ENCODE results near the gene SYMPK.
A peak's percentile ranks its signal among the peaks of the same experiment; 100 is the strongest.
"Not testable (repeated sequence)": the region's sequence is repeated elsewhere in the genome, so short reads cannot be mapped to it uniquely, and the experiment has no call there.

The SYMPK gene

GRCh38 chr19:45801603-45802175, 61.3 kb downstream of the SYMPK start:
- DNase-seq: no peak

- no peak for DNase-seq
Measured at GRCh38 chr19:45800070-45800553, 62.8 kb downstream of the SYMPK start.

- DNase-seq: not testable (repeated sequence)
Measured at GRCh38 chr19:45799541-45799940, 63.4 kb downstream of the SYMPK start.

- peak; percentile 62 to 78 (median 70) for DNase-seq
Measured at GRCh38 chr19:45798995-45799517, 63.9 kb downstream of the SYMPK start.

- DNase-seq: no peak
Measured at GRCh38 chr19:45794627-45795026, 68.3 kb downstream of the SYMPK start.

- DNase-seq: no peak
Measured at GRCh38 chr19:45793876-45794275, 69.1 kb downstream of the SYMPK start.

- DNase-seq: no peak
Measured at GRCh38 chr19:45793178-45793564, 69.8 kb downstream of the SYMPK start.

- peak; percentile 98 to 100 (median 99) for DNase-seq
Measured at GRCh38 chr19:45792470-45793177, 70.3 kb downstream of the SYMPK start, which contains the start of gene DMWD. TSS of gene DMWD (minus strand) at chr19:45792845. CDS start at chr19:45792756, 89 bp downstream.

GRCh38 chr19:45791744-45792469, 71.0 kb downstream of the SYMPK start:
- DNase-seq: peak in 1 of 3 experiments; percentile 20

- DNase-seq: no peak
Measured at GRCh38 chr19:45790942-45791341, 72.0 kb downstream of the SYMPK start.

- DNase-seq: no peak
Measured at GRCh38 chr19:45789035-45789786, 73.7 kb downstream of the SYMPK start.

- DNase-seq: no peak
Measured at GRCh38 chr19:45786533-45786894, 76.4 kb downstream of the SYMPK start.

- DNase-seq: no peak
Measured at GRCh38 chr19:45785781-45786532, 77.0 kb downstream of the SYMPK start.

- no peak for DNase-seq
Measured at GRCh38 chr19:45785097-45785496, 77.8 kb downstream of the SYMPK start.

- no peak for DNase-seq
Measured at GRCh38 chr19:45784096-45784495, 78.9 kb downstream of the SYMPK start.

GRCh38 chr19:45782820-45783785, 79.8 kb downstream of the SYMPK start:
- no peak for DNase-seq

GRCh38 chr19:45782162-45782691, 80.7 kb downstream of the SYMPK start, which contains the start of gene DMPK:
TSS of gene DMPK (minus strand) at chr19:45782490. CDS start at chr19:45782352, 138 bp downstream.
- peak in 1 of 3 experiments; percentile 44 for DNase-seq

GRCh38 chr19:45781214-45782161, 81.5 kb downstream of the SYMPK start:
- DNase-seq: peak; percentile 79 to 87 (median 84)
